GM19025 (cell line): ENCODE results near the gene FBXL5.
"Not testable (repeated sequence)": the region's sequence is repeated elsewhere in the genome, so short reads cannot be mapped to it uniquely, and the experiment has no call there.

Source experiments
- ATAC-seq: cut with Tn5 transposase; IDR thresholded peaks from one replicate; pipeline ENCODE4 v1.9.1; 2021; ENCODE audit warnings: mild to moderate bottlenecking, low read depth, moderate library complexity; ENCODE audit not compliant: unreplicated experiment

The FBXL5 gene

GRCh38 chr4:15652191-15652590, 3.0 kb downstream of the FBXL5 start:
- no peak for ATAC-seq

GRCh38 chr4:15651676-15652075, 3.5 kb downstream of the FBXL5 start:
- ATAC-seq, result no peak

DNA sequence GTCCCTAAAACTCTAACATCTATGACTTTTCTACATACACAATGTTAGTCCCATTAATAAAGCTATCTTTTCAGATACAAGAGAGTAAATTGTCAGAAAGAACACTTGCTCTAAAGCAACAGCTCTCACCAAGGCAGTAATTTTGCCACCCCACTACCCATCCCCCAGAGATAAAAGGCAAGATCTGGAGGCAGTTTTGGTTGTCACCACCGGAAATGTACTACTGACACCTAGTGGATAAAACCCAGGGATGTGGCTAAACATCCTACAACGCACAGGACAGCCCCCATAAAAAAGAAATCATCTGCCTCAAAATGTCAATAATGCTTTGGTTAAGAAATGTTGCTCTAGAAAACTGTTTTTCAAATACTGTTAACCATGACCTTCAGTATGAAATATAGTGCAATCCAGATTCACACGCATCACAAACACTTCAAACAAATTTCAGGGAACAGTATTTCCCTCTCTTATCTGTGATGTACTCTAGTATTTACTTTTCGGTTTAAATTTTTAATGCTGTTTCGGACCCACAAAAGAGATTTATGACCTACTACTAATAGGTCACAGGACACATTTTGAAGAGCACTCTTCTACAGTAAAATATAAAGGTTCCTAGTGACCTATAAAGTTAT, 5.1 kb downstream of the FBXL5 start:
- ATAC-seq, result no peak

DNA sequence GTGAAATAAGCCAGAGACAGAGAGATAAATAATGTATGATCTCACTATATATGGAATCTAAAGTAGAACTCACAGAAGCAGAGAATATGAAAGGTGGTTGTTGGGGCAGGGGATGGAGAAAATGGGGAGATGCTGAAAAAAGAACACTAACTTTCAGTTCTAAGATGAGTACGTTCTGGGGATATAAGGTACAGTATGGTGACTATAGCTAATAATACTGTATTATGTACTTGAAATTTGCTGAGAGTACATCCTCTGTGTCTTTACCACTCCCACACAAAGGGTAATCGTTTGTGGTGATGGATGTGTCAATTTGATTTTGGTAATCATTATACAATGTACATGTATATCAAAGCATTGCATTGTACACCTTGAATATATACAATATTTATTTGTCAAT, 6.6 kb downstream of the FBXL5 start:
- ATAC-seq, result no peak

GRCh38 chr4:15638418-15638817, 16.7 kb downstream of the FBXL5 start:
- no peak for ATAC-seq

GRCh38 chr4:15636818-15637217, 18.3 kb downstream of the FBXL5 start:
- no peak for ATAC-seq

- ATAC-seq, result not testable (repeated sequence)
Observed at GRCh38 chr4:15617407-15617806, 37.8 kb downstream of the FBXL5 start.

- ATAC-seq, result not testable (repeated sequence)
Observed at GRCh38 chr4:15614891-15615290, 40.3 kb downstream of the FBXL5 start.

DNA sequence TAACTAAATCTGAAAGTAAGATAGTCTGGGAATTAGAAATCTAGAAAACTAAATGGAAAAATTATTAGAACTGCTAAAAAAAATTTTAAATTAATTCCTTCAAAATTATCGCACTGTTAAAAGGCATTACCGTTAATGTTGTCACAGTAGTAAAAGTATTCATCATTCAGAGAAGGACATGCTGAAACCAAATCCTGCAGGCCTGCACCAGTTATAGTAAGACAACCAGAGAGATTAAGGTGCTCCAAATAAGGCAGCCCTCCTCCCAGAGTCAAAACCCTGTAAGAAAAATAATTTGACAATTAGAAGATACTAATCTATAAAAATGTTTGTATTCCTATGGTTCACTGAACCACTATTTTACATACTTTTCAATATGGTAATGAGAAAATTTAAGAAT, 43.0 kb downstream of the FBXL5 start:
- no peak for ATAC-seq

DNA sequence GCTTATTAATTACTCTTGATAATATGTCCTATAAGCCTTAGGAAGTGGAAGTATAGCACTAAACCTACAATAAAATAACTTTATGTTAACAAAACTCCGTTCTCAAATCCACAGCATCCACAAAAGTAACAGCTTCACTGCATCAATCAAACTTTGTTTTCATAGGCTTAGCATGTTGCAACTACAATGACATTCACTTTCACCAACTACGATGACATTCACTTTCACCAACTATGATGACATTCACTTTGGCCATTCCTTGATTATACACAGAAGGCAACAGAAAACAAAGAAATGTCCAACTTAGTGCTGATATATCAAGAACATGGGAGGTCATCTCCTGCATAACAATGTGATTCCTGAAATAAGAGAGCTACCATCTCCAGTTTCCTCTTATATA, 44.3 kb downstream of the FBXL5 start:
- no peak for ATAC-seq

DNA sequence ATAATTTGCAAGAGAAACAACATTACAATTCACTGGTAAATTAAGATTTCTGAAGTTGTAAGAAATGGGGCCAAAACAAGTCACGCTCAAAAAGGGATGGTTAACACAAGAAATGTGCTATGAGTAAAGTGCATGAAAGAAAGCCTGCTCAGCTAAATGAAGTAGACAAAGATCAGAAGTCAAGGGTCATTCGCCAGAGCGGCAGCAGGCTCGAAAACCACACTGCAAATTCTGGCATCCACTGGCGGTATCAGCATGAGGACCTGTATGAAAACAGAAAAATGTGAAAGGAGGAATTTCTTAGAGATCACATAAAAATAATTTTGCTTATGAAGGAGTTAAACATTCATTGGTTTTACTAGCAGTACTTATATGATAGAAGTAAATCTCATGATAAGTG, 49.6 kb downstream of the FBXL5 start:
- no peak for ATAC-seq

GRCh38 chr4:15601862-15602261, 53.3 kb downstream of the FBXL5 start:
- ATAC-seq, result no peak

DNA sequence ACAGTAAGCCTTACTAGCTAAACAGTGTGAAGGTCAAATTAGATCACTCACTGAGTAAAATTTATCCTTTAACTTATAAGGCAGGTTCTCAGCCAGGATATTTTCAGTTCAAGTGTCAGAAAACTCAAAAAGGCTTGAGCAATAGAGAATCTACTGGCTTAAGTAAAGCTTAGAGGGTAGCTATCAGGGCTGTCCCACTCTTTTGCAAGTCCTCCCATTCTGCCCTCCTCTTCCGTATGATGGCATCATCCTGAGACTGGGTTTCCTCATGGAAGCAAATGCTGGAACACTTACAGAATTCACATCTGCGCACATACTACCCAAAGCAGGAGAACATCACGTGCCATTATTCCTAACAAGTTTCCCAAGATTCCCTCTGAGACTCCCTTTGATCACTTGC, 55.0 kb downstream of the FBXL5 start:
- no peak for ATAC-seq

DNA sequence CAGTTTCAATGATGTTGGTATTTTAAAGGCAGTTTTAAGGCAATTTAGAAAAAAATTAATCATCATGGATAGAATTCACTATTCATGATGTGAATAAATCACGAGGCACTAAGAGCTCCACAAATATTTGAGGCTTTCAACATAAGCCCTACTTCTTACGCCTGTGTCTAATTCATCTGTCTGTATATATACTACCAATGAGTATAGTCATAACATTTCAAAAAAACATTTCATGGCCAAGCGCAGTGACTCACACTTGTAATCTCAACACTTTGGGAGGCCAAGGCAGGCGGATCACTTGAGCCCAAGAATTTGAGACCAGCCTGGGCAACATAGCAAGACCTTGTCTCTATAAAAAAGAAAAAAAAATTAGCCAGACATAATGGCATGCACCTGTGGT, 56.5 kb downstream of the FBXL5 start:
- ATAC-seq, result no peak

DNA sequence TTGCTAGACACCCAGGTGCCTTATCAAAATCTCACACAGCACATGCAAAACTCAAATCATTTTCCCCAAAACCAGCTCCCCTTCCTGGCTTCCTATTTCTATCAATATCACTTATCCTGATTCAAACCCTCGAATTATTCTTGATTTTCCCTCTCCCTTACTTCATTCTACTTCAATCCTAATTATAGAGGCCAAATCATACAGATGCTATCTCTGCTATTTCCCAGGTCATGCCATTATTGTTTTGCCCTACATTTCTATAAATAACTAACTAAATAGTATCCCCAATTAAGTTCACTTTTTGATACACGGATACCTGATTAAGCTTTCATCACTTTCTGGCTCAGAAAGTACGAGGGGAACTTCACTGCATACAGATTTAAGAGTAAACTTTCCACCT, 62.4 kb downstream of the FBXL5 start:
- no peak for ATAC-seq

DNA sequence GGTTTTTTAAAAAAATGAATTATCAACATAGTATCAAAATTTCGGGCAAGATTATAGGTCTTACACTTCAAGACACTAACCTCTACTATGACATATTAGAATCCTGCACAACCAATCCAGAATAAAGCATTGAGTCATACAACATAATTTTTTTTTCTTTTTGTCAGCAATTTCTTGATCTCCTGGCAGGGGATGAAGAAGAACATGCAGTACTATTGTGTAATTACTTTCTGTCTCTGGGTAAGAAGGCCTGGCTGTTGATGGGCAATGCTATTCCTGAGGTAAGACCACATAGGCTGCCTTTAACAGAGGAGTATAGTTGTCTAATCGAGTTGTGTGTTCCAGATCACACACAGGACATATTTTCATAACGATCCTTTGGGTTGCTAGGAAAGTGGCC, 67.5 kb downstream of the FBXL5 start:
- no peak for ATAC-seq

DNA sequence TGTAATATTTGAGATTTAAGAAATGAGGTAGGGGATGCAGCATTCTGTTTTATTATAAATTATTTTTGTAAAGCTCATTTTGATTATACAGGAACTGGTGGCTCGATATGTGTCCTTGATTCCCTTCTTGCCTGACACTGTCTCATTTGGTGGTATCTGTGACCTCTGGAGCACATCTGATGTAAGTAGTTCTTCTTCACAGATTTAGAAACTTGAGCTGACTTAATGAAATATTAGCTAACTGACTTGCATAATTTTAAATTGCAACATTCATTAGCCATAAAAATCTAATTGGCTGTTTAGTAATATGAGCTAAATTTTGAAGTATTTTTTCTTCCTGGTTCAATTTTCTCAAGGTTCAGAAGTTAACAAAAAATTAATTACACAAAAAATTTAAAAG, 69.1 kb downstream of the FBXL5 start:
- ATAC-seq, result no peak

DNA sequence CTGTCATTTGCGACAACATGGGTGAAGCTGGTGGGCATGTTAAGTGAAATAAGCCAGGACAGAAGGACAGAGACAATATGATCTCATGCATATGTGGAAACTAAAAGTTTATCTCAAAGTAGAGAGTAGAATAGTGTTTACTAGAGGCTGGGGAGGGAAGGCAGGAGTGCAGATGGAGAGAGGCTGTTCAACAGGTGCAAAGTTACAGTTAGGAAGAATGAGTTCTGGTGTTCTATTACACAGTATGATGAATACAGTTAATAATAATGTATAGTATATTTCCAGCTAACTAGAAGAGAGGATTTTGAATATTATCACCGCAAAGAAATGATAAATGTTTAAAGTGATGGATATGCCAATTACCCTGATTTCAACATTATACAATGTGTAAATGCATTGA, 69.8 kb downstream of the FBXL5 start:
- ATAC-seq, result no peak

GRCh38 chr4:15584785-15585184, 70.4 kb downstream of the FBXL5 start:
- no peak for ATAC-seq

DNA sequence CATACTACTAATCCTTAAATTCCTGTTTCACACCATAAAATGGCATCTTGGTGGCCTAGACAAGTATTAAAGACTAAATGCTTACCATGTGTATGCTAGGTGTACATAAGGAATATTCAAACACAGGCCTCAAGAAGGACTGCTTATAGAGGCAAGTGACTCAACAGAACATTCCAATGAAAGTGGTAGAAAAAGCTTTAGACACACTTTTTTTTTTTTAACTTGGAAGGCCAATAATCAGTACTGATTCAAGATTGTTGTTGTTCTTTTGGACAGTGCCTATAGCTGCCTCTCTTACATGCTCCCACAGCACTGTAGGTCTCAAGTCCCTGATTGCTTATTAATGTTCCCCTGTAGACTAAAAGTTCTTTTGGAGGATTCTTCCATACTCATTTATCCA, 77.6 kb downstream of the FBXL5 start:
- ATAC-seq, result no peak

DNA sequence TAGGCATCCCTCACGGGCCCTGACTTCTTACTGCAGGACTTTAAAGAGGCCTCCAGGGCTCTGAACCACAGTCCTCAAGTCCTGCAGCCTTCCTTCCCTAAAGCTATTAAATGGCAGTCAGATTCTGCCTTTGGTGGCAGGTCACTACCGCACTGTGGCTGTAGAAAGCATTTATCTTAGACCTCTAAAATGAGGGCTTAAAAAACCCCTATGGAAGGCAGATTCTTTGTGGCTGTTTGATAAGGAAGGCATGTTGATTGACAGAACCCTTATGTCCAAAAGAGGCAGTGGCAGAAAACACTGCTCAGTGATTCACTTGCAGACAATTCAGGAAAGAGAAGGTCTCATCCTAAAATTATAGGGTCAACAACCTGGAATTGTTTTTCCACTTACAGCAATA, 79.2 kb downstream of the FBXL5 start:
- no peak for ATAC-seq

DNA sequence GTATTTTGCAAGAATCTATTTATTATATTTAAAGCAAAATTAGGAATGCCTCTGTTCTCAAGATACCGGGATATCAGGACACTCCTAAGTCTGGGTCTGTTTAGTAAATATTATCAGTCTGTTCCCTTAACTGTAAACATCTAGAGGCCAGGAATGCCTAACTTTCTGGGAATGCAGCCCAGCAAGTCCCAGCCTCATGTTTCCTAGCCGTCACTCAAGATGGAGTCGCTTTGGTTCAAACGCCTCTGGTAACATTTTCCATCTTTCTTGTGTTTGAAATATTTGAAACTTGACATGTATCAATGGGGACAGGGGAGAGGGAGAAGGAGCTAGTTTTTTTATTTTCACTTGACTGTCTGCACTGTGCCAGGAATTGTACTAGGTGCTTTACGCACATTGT, 85.4 kb downstream of the FBXL5 start:
- no peak for ATAC-seq

- ATAC-seq, result no peak
Observed at GRCh38 chr4:15568821-15569220, 86.3 kb downstream of the FBXL5 start.
